GM21619 (cell line): Measurements from ENCODE around the gene CCDC106.

ENCODE experiments used
- ATAC-seq: cut with Tn5 transposase; IDR thresholded peaks from one replicate; pipeline ENCODE4 v1.9.1; 2021; ENCODE audit not compliant: unreplicated experiment

CCDC106 gene

GRCh38 chr19:55667006-55667381, 19.0 kb downstream of the CCDC106 start:
- no peak for ATAC-seq

- no peak for ATAC-seq
Observed at GRCh38 chr19:55667511-55667910, 19.5 kb downstream of the CCDC106 start.

- ATAC-seq, result no peak
Observed at GRCh38 chr19:55667958-55668357, 19.9 kb downstream of the CCDC106 start.

- no peak for ATAC-seq
Observed at GRCh38 chr19:55668603-55669348, 20.8 kb downstream of the CCDC106 start.

- ATAC-seq, result no peak
Observed at GRCh38 chr19:55669418-55670279, 21.6 kb downstream of the CCDC106 start.

GRCh38 chr19:55670280-55671053, 22.5 kb downstream of the CCDC106 start:
- ATAC-seq, result no peak

- no peak for ATAC-seq
Observed at GRCh38 chr19:55671054-55671378, 23.0 kb downstream of the CCDC106 start.

- ATAC-seq, result no peak
Observed at GRCh38 chr19:55672418-55672817, 24.4 kb downstream of the CCDC106 start.

GRCh38 chr19:55673465-55673864, 25.5 kb downstream of the CCDC106 start:
- no peak for ATAC-seq

GRCh38 chr19:55673889-55674288, 25.9 kb downstream of the CCDC106 start:
- no peak for ATAC-seq

- ATAC-seq, result no peak
Observed at GRCh38 chr19:55674459-55674840, 26.4 kb downstream of the CCDC106 start.

GRCh38 chr19:55674841-55675660, 27.0 kb downstream of the CCDC106 start, which contains the start of gene EPN1:
Gene EPN1 (plus strand): TSS chr19:55675226. CDS start chr19:55678628, 3,402 bp downstream.
- ATAC-seq, result peak; percentile 43

GRCh38 chr19:55675661-55676354, 27.8 kb downstream of the CCDC106 start:
- no peak for ATAC-seq

GRCh38 chr19:55676383-55676782, 28.4 kb downstream of the CCDC106 start:
- ATAC-seq, result no peak

GRCh38 chr19:55676889-55677505, 29.0 kb downstream of the CCDC106 start:
- no peak for ATAC-seq

GRCh38 chr19:55677572-55678028, 29.6 kb downstream of the CCDC106 start:
- no peak for ATAC-seq

- peak; percentile 72 for ATAC-seq
Observed at GRCh38 chr19:55678121-55678671, 30.2 kb downstream of the CCDC106 start.

GRCh38 chr19:55679343-55680257, 31.6 kb downstream of the CCDC106 start:
- ATAC-seq, result no peak
